GM12872 (cell line): ENCODE data around the gene MCTP1.
A peak's percentile ranks its signal among the peaks of the same experiment; 100 is the strongest.

Experiments used
- TF ChIP-seq, protein P1 (sequence below): IDR thresholded peaks from 3 replicates; pipeline ENCODE4 v1.5.1; 2011; ENCODE audit warnings: low read depth, mild to moderate bottlenecking, low read length, moderate library complexity; ENCODE audit not compliant: insufficient read depth

MCTP1 gene

DNA sequence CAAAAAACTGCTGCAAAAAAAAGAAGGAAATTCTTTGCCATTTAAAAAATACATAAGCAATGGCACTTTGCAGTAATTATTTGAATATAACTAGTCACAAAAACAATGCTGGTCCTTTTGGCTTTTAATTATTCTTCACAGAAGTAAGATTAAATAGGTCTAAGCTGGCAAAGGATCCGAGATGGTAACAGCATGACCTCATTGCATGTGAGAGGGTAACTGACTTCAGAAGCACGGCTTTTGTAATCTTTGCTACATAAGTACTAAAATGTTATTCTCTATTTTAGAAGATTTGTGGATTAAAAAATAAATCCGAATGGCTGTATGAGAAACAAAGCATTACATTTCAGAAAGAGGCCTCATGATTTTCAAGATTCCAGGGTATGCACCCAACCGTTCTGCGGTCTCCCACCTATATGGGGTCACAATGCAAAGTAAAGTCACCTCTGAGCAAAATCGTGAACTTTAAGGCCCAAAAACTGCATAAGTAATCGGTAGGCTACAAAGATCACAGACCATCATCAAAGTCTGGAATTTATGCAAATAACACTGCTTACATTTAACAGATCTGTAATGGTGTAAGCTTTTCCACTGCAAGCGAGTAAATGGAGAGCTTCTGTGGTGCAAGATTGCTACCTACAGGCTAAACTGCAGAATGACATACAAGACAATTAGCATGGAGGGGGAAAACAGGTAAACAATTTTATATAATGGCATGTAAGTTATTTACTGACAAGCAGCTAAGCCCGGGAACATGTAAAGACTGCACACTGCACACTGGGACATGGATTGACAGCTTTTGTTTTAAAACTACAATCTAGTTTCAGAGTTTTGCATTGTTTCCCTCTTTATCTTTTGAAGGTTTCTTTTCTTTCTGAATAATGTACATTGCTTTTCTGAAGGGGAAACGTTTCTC, 434.8 kb downstream of the MCTP1 start:
- TF ChIP-seq, protein P1, sequence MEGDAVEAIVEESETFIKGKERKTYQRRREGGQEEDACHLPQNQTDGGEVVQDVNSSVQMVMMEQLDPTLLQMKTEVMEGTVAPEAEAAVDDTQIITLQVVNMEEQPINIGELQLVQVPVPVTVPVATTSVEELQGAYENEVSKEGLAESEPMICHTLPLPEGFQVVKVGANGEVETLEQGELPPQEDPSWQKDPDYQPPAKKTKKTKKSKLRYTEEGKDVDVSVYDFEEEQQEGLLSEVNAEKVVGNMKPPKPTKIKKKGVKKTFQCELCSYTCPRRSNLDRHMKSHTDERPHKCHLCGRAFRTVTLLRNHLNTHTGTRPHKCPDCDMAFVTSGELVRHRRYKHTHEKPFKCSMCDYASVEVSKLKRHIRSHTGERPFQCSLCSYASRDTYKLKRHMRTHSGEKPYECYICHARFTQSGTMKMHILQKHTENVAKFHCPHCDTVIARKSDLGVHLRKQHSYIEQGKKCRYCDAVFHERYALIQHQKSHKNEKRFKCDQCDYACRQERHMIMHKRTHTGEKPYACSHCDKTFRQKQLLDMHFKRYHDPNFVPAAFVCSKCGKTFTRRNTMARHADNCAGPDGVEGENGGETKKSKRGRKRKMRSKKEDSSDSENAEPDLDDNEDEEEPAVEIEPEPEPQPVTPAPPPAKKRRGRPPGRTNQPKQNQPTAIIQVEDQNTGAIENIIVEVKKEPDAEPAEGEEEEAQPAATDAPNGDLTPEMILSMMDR = peak; percentile 75

DNA sequence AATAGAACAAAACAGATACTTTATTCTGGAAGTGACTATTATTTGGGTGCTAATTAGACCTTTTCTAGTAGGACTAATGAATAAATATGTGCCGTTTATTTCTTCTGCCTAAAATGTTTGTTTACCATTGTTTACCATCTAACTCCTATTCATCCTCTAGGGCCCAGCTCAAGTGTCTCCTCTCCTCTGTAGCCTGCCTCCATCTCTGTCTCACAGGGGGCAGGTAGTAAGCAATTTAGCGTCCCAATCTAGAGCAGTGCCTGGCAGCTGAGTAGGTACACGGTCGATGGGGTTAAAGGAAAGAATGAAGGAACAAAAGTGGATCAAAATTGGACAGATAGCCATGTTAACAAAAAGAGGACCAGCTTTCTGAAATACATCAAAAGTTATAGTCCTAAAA, 435.6 kb downstream of the MCTP1 start:
- TF ChIP-seq, protein P1 = no peak

DNA sequence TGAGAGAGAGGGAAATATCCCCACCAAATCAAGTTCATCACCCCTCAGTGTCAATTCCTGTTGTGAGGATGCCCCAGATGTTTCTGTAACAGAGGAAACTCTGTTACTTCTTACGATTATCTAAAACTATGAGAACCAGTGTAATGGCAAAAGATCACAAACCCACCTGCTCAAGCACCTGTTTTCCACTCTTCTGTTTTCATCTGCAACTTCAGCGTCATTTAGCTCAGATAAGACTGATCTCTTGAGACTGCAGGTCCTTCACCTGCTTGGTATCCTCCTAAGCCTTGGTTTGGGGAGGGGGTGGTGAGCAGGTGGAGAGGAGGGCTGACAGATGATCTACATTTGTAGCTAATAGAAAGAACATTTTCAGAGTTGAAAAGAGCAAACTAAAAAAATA, 437.2 kb downstream of the MCTP1 start:
- TF ChIP-seq, protein P1 = no peak

DNA sequence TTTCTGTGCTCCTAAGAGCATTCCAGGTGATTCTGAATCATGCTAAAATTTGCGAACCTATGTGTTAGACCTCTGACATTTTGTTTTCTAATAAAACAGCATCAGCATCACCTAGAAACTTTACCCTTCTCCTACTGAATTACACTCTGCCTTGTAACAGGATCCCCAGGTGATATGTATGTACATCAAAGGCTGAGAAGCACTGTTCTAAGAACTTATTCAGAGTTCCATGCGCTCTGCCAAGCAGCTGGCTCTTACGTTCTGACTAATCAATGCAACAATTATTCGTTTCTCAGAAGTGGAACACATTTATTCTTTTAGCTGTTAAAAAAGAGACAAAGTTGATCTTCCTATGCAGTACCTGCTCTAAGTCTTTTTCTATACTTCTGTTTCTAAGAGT, 437.9 kb downstream of the MCTP1 start:
- TF ChIP-seq, protein P1 = no peak

DNA sequence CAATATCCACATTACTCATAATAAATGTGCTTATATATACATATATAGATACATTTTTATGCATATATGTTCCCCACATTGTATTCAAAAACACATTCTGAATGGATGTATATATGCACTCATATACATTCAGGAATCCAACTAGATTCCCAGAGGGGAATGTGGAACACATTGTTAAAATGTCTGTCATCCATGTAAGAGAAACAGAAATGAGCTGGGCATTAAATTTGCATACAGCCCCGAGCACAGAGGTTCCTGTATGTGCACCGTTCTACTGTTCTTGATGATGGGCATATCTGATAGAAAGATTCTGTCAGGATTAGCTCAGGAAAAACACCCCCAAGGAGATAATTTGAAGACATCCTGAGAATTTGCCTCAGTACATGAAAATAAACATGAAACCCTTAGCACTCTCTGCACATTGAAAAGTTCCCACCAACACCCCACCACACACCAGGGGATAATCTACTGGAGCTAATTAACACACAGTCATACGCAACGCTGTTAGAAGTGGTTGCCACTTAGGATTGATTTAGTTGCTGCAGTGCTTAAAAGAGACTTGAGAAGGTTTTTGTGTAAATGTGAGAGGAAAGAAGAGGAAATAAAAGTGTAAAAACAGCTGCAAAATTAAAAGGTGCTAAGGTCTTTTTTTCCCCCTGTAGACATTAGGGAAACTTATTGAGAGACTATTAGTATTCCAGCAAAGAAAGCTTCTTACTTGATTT, 443.1 kb downstream of the MCTP1 start:
- TF ChIP-seq, protein P1 = no peak

DNA sequence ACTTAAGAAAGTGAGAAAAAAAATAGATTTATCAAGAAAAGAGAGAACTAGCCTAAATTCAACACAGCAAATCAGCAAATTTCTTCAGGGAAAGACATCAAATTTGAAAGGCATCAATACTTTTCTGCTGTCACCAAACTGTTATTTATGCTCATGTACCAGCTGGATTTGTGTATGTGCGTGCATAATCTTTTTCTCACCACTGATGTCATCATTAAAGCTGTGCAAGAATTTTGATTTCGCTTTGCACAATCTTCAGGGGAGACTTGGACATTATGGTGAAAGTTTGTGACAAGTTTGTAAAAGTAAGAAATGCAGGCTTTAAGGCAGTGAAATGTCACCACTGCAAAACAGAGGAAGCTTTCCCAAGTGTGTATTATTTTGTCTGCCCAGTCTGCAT, 451.0 kb downstream of the MCTP1 start:
- TF ChIP-seq, protein P1 = no peak

DNA sequence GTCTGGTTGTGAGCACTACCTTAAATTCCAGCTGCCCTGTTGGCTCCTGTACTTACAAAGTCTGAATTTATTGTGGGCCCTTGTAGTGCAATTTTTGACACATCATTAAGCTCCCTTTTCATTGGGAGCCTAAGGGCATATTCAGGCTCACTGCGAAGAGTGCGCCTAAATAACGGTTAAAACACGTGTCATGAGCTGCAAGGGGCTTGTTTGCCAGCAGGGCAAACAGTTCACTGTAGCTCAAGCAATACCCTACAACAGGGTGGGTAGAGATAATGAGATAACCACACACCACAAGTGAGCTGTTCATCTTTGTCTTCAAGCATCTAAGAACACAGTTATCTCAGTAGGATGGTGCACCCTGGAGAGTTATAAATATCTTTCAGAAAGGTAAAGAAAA, 452.2 kb downstream of the MCTP1 start:
- TF ChIP-seq, protein P1 = no peak
